Measurements from ENCODE around the gene LYPD6. TPM values are rescaled to one million over a fixed set of nuclear protein-coding genes. Genes with fewer than 3 reads are reported as not detected.

The LYPD6 gene, protein sequence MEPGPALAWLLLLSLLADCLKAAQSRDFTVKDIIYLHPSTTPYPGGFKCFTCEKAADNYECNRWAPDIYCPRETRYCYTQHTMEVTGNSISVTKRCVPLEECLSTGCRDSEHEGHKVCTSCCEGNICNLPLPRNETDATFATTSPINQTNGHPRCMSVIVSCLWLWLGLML
- 10 to 100 TPM in 1 of 3 donors, 1 to 10 TPM in 1, under 1 TPM in 1; 0.16 to 17.7 (median 3.9) TPM for total RNA-seq

DNA sequence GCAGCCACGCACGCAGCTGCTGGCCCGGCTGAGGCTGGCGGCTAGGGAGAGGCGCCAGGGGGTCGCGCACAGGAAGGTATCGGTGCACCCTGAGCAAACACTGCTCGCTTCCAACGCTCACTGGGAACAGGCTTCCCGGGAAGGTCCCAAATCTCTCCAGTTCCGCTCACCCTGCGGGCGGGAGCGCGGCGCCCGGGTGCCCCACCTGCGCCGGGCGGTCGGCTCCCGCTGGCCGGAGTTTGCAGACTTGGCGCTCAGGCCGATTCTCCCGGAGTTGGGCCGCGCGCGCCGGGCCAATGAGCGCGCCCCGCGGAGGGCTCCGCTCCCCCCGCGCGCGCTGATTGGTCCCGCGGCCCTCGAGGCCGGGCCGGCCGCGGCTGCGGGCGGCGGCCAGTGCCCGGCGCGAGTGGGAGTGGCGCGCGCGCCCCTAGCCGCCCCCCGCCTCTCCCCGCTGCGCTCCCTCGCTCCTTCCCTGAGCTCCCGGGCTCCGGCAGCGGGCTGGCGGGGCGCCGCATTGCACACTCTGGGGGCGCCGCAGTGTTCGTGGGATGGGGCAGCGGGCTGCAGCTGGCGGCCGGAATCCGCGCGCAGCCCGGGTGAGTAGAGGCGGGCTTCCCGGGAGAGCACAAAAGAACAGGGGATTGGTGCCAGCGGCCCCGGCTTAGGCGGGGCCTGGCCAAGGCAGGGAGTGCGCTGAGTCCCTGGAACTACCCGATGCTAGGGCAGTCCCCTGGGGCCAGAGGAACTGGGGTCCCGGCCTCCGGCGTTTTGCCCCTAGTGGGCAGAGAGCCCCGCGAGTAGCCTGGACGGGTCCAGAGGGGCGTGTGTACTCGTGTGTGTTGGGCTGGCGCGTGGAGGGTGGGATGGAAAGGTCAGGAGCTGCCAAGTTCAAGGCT is at the start of gene LYPD6:
Gene LYPD6, plus strand, starts transcription at position 461 of the 896 bp plus-strand sequence. CDS start 107,122 bp downstream, outside the sequence.
- Histone ChIP-seq H3K27me3 (no peaks in the 10 kb centered on the region), H3K36me3 (no peaks in the 10 kb centered on the region), H3K4me3 (peak within 1 kb of the TSS; percentile 51 to 73 (median 71)), H3K9me3 (no peaks in the 10 kb centered on the region), H3K4me1 (no peaks in the 10 kb centered on the region), H3K27ac (peak within 1 kb of the TSS; percentile 30 to 52)
- intact Hi-C loops (cut with DNase I; ENCODE audit: low total_unique reads), result loop anchor here (5.0 kb wide), 2 partner anchors 1057 to 1547 kb away; no protein-coding TSS in a partner anchor
- DNase-seq (ENCODE audit: low spot score in 2 of 2), result peak; percentile 32 to 67
- TF ChIP-seq POLR2AphosphoS5 (IDR thresholded peaks at IDR 0.05) (no peak), POLR2A (IDR thresholded peaks at IDR 0.05) (no peak)
- TF ChIP-seq, protein P1, sequence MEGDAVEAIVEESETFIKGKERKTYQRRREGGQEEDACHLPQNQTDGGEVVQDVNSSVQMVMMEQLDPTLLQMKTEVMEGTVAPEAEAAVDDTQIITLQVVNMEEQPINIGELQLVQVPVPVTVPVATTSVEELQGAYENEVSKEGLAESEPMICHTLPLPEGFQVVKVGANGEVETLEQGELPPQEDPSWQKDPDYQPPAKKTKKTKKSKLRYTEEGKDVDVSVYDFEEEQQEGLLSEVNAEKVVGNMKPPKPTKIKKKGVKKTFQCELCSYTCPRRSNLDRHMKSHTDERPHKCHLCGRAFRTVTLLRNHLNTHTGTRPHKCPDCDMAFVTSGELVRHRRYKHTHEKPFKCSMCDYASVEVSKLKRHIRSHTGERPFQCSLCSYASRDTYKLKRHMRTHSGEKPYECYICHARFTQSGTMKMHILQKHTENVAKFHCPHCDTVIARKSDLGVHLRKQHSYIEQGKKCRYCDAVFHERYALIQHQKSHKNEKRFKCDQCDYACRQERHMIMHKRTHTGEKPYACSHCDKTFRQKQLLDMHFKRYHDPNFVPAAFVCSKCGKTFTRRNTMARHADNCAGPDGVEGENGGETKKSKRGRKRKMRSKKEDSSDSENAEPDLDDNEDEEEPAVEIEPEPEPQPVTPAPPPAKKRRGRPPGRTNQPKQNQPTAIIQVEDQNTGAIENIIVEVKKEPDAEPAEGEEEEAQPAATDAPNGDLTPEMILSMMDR (IDR thresholded peaks at IDR 0.05), result no peak

GRCh38 chr2:149281441-149281840 is 48.9 kb upstream of the LYPD6 start:
- Histone ChIP-seq H3K4me3 (no peak overlapping the region), H3K27me3 (no peaks in the 10 kb centered on the region), H3K4me1 (peaks cover 0 to 3% of the 10 kb centered on the region in 2 donors), H3K36me3 (no peaks in the 10 kb centered on the region), H3K27ac (no peak overlapping the region), H3K9me3 (no peaks in the 10 kb centered on the region)
- intact Hi-C loops (cut with DNase I; ENCODE audit: low total_unique reads), result no loop called here
- no peak for DNase-seq (ENCODE audit: low spot score in 2 of 2)
- TF ChIP-seq POLR2A (IDR thresholded peaks at IDR 0.05) (no peak), POLR2AphosphoS5 (IDR thresholded peaks at IDR 0.05) (no peak)
- TF ChIP-seq, protein P1 (IDR thresholded peaks at IDR 0.05), result no peak

DNA sequence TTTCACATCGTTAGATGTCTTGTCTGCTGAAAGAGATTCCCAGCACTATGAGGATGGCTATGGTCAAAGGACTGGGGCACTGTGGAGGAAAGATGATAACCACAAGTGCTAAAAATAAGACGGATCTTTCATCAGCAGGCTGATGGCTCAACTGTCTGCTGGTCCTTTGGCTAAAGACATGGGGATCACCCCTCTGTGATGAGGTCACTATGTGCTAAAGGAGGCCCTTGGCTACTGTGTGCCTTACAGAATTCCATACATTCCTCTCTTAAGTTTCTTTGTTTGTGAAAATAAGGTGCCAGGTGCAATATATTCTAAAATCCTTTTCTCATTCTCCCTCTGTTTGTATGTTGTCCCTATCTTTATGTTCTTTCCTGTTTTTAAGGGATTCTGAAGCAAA is 39.7 kb upstream of the LYPD6 start:
- no peaks in the 10 kb centered on the region for H3K36me3 ChIP-seq
- no peaks in the 10 kb centered on the region for H3K4me1 ChIP-seq

GRCh38 chr2:149291881-149292280 is 38.5 kb upstream of the LYPD6 start:
- Histone ChIP-seq H3K27me3 (no peaks in the 10 kb centered on the region), H3K4me3 (no peak overlapping the region), H3K4me1 (no peaks in the 10 kb centered on the region), H3K9me3 (no peaks in the 10 kb centered on the region), H3K27ac (no peak overlapping the region), H3K36me3 (no peaks in the 10 kb centered on the region)
- no peak for TF ChIP-seq POLR2AphosphoS5 (IDR thresholded peaks at IDR 0.05)
- TF ChIP-seq, protein P1 (IDR thresholded peaks at IDR 0.05), result no peak
- TF ChIP-seq POLR2A (IDR thresholded peaks at IDR 0.05), result no peak
- no peak for DNase-seq (ENCODE audit: low spot score in 2 of 2)
- intact Hi-C loops (cut with DNase I; ENCODE audit: low total_unique reads), result no loop called here

More for the DNA sequence above, 39.7 kb upstream of the LYPD6 start:
- Histone ChIP-seq H3K27me3 (no peaks in the 10 kb centered on the region), H3K9me3 (no peaks in the 10 kb centered on the region), H3K27ac (no peak overlapping the region), H3K4me3 (no peak overlapping the region)
- TF ChIP-seq, protein P1 (IDR thresholded peaks at IDR 0.05), result no peak
- TF ChIP-seq POLR2AphosphoS5 (IDR thresholded peaks at IDR 0.05) (no peak), POLR2A (IDR thresholded peaks at IDR 0.05) (no peak)
- intact Hi-C loops (cut with DNase I; ENCODE audit: low total_unique reads), result no loop called here
- no peak for DNase-seq (ENCODE audit: low spot score in 2 of 2)

- DNase-seq (ENCODE audit: low spot score in 2 of 2), result no peak
- intact Hi-C loops (cut with DNase I; ENCODE audit: low total_unique reads), result no loop called here
- Histone ChIP-seq H3K27ac (no peak overlapping the region), H3K27me3 (no peaks in the 10 kb centered on the region), H3K36me3 (no peaks in the 10 kb centered on the region), H3K4me3 (no peak overlapping the region), H3K9me3 (no peaks in the 10 kb centered on the region), H3K4me1 (no peaks in the 10 kb centered on the region)
- TF ChIP-seq POLR2A (IDR thresholded peaks at IDR 0.05), result no peak
- TF ChIP-seq POLR2AphosphoS5 (IDR thresholded peaks at IDR 0.05), result no peak
- TF ChIP-seq, protein P1 (IDR thresholded peaks at IDR 0.05), result no peak
These were observed 34.4 kb upstream of the LYPD6 start for GRCh38 chr2:149296031-149296430.
